ENCODE measurements around the gene ATAT1. TPM values are rescaled to one million over a fixed set of nuclear protein-coding genes. Genes with fewer than 3 reads are reported as not detected.

Gene ATAT1
- 67.3 TPM for total RNA-seq

DNA sequence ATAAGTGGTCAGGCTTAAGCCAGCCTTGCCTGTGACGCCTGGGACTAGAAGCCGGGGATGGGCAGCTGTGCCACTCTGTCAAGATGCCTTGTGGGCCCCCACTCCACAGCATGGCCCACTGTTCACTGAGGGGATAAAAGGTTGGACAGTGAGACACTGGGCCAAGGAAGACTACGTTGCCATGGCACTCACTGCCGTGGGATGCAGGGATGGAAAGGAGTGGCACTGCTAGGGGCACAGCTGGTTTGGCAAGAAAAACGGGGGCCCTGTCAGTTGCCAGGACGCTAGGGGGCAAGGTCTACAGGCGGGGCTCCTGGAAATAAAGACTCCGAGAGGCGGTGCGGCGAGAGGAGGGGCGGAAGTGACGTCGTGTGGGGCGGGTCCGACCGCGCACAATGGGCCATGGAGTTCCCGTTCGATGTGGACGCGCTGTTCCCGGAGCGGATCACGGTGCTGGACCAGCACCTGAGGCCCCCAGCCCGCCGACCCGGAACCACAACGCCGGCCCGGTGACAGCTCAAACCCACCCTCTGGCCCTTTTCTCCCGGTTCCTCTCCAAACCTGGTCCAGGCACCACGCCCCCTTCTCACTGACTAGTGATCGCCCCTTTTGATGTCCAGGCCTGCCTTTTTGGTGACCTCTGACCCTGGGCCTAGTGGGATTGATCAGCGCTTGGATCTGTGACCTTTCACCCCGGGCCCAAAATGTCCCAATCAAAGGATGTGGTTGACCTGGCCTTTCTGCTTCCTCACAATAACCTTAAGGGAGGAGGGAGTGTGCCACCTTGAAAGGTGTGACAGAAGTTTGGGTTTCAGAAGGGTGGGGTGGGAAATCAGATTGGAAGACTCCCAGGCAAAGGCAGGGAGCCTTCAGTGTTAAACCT, at the start of gene ATAT1:
ATAT1 (plus strand) TSS at position 391 of the 883 bp plus-strand sequence.

GRCh38 chr6:30616811-30617564, 9.7 kb upstream of the ATAT1 start, which contains the start of gene PPP1R10:
PPP1R10 (minus strand) TSS chr6:30617243; CDS start chr6:30609944, 7,299 bp downstream.

GRCh38 chr6:30617565-30618269, 9.0 kb upstream of the ATAT1 start, which contains the start of gene MRPS18B:
MRPS18B (plus strand) TSS chr6:30617840; CDS start chr6:30617866, 26 bp downstream.

GRCh38 chr6:30646450-30647241, 20.0 kb downstream of the ATAT1 start, which contains the start of gene C6orf136:
C6orf136 (plus strand) TSS chr6:30647133; CDS start chr6:30647232, 99 bp downstream.

GRCh38 chr6:30672445-30673253, 46.0 kb downstream of the ATAT1 start, which contains the start of gene DHX16:
DHX16 (minus strand) TSS chr6:30673006; CDS start chr6:30672841, 165 bp downstream.

DNA sequence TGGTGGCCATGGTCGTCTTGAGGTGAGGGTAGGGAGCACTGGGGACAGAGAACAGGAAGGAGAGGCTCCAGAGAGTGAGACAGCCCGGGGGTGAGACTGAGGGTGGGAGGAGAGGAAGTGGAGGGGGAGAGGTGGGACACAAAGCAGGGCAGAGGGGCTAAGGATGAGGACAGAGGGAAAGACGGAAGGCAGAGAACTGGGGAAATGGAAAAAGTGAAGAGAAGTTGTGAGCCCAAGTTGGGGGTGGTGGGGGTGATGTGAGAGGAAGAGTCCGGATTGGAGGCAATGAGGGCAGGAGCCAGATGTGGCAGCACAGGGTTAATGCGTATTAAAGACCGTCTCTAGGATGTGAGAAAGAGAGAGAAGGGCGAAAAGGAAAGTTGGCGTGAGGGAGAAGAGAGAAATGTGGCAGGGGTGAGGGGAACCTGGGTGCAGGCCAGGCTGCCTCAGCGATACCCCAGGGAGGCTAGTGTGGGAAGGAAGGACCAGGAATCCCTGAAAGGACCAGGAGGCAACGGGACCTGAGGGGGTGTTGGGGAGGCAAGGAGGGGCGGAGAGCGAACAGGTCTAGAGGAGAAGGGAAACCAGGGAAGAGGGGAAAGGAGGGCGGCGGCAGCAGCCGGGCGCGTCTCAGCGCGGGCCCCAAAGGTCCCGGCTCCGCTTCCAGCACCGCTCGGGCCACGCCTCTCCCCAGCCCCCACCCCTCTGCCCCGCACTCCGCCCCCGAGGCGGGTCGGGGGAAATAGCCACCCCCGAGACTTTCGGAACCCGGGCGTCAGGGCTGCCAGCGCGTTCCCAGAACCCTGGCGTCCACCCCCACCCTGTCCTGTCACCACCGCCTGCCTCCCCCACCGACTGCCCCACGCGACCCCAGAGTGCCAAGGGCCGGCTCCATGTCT, 59.6 kb downstream of the ATAT1 start, which contains the start of gene PPP1R18:
PPP1R18 (minus strand) TSS at position 637 of the 899 bp plus-strand sequence; CDS start at position 10, 627 bp downstream.

GRCh38 chr6:30690403-30691207, 63.9 kb downstream of the ATAT1 start, which contains the start of gene NRM:
NRM (minus strand) TSS chr6:30690984; CDS start chr6:30690974, 10 bp downstream.

Small RNAs within 50 kb of the gene (small RNA-seq; reads per million reads assigned to genes)
- 1.2 reads per million, percentile 73 among the genes with 10 or more reads in this experiment for gene MIR877 (ENCODE audit: low replicate concordance)

Other genes starting within 250 kb of the ATAT1 start
- 22.2 TPM for gene HLA-E, start 137.4 kb upstream of the ATAT1 start, total RNA-seq
- 48.5 TPM for gene GNL1, start 70.4 kb upstream of the ATAT1 start, total RNA-seq
- gene PRR3, start 69.6 kb upstream of the ATAT1 start, total RNA-seq: 22.8 TPM
- gene ABCF1, start 55.4 kb upstream of the ATAT1 start, total RNA-seq: 24.7 TPM
- gene PPP1R10, start 9.6 kb upstream of the ATAT1 start, total RNA-seq: 55.7 TPM
- gene MRPS18B, start 9.0 kb upstream of the ATAT1 start, total RNA-seq: 28.2 TPM
- 14.4 TPM for gene C6orf136, start 20.3 kb downstream of the ATAT1 start, total RNA-seq
- 22.5 TPM for gene DHX16, start 46.1 kb downstream of the ATAT1 start, total RNA-seq
- 37.2 TPM for gene PPP1R18, start 59.8 kb downstream of the ATAT1 start, total RNA-seq
- 4.7 TPM for gene NRM, start 64.1 kb downstream of the ATAT1 start, total RNA-seq
- 9.4 TPM for gene MDC1, start 90.4 kb downstream of the ATAT1 start, total RNA-seq
- 1,375 TPM for gene TUBB, start 93.5 kb downstream of the ATAT1 start, total RNA-seq
- gene FLOT1, start 115.8 kb downstream of the ATAT1 start, total RNA-seq: 66.0 TPM
- 1.6 TPM for gene IER3, start 117.7 kb downstream of the ATAT1 start, total RNA-seq

Measured in parietal lobe (tissue), 2 donors.